WTC11 (cell line): ENCODE results near the gene OSBP2. TPM values are rescaled to one million over a fixed set of nuclear protein-coding genes. Genes with fewer than 3 reads are reported as not detected.

Source experiments
- ATAC-seq: fragments of 200-7000 bp; cut with Tn5 transposase; 2 replicates; pipeline ENCODE4 v1.10.0; 2021; ENCODE audit warnings: mild to moderate bottlenecking, moderate library complexity
- CTCF ChIA-PET: fragments of 300-600 bp; sonication (Branson Sonifier 250); formaldehyde crosslinking; loops from one replicate; lab custom pipeline; 2021; ENCODE audit warnings: antibody characterized with exemption; lab: Charles Lee
- POLR2A ChIA-PET: fragments of 350-600 bp; sonication (Branson Sonifier 250); formaldehyde crosslinking; loops from one replicate; lab custom pipeline; 2021; ENCODE audit warnings: antibody characterized with exemption; lab: Charles Lee
- DNase-seq: peaks from one replicate; pipeline ENCODE4 v3.0.0; 2021; ENCODE audit warnings: low spot score
- H3K27ac Mint-ChIP-seq: 2 replicates; pipeline ENCODE4 v1.8.0; 2021; ENCODE audit warnings: mixed read lengths
- H3K27me3 Mint-ChIP-seq: 2 replicates; pipeline ENCODE4 v1.8.0; 2021; ENCODE audit warnings: low read depth, mild to moderate bottlenecking, moderate library complexity, mixed read lengths
- H3K36me3 Mint-ChIP-seq: 2 replicates; pipeline ENCODE4 v1.8.0; 2021; ENCODE audit warnings: mixed read lengths
- H3K4me1 Mint-ChIP-seq: 2 replicates; pipeline ENCODE4 v1.8.0; 2022; ENCODE audit warnings: mixed read lengths
- H3K4me3 Mint-ChIP-seq: 2 replicates; pipeline ENCODE4 v1.8.0; 2021; ENCODE audit warnings: mild to moderate bottlenecking, moderate library complexity, mixed read lengths
- H3K9me3 Mint-ChIP-seq: 2 replicates; pipeline ENCODE4 v1.8.0; 2021; ENCODE audit warnings: mixed read lengths
- EMX1 ChIP-seq: fragments of 250-450 bp; sonication (Bioruptor Pico); IDR thresholded peaks from 2 replicates; pipeline ENCODE4 v1.8.0; 2021; ENCODE audit warnings: mild to moderate bottlenecking
- FOXP1 ChIP-seq: sonication (generic); formaldehyde crosslinking; IDR thresholded peaks from 2 replicates; pipeline ENCODE4 v1.8.0; 2022; ENCODE audit warnings: missing genetic modification reagents, mild to moderate bottlenecking, moderate library complexity, borderline replicate concordance
- PRRX2 ChIP-seq: fragments of 250-450 bp; sonication (Bioruptor Pico); IDR thresholded peaks from 2 replicates; pipeline ENCODE4 v1.8.0; 2021; ENCODE audit warnings: mild to moderate bottlenecking
- ZNF317 ChIP-seq: sonication (generic); formaldehyde crosslinking; IDR thresholded peaks from 2 replicates; pipeline ENCODE4 v1.8.1; 2023; ENCODE audit warnings: low read depth, mild to moderate bottlenecking, moderate library complexity, missing genetic modification reagents, borderline replicate concordance
- ZNF416 ChIP-seq: fragments of 250-450 bp; sonication (Bioruptor Pico); IDR thresholded peaks from 2 replicates; pipeline ENCODE4 v1.9.0; 2021; ENCODE audit warnings: mild to moderate bottlenecking, inconsistent platforms
- ZNF423 ChIP-seq: fragments of 250-450 bp; sonication (Bioruptor Pico); IDR thresholded peaks from 2 replicates; pipeline ENCODE4 v2.1.2; 2022; ENCODE audit warnings: mild to moderate bottlenecking, moderate library complexity
- total RNA-seq: library from RNA; stranded (reverse); gene quantifications from 3 replicates; pipeline ENCODE4 v1.2.3, GENCODE V29; 2021
- TF ChIP-seq, protein P1 (sequence below): fragments of 250-450 bp; sonication (Bioruptor Pico); IDR thresholded peaks from 2 replicates; pipeline ENCODE4 v1.9.0; 2021; ENCODE audit warnings: mild to moderate bottlenecking, borderline replicate concordance
- TF ChIP-seq, protein P2 (sequence below): fragments of 250-450 bp; sonication (Bioruptor Pico); conservative IDR thresholded peaks from 2 replicates; pipeline ENCODE4 v1.9.0; 2021; ENCODE audit warnings: mild to moderate bottlenecking
- TF ChIP-seq, protein P3 (sequence below): sonication (generic); formaldehyde crosslinking; IDR thresholded peaks from 2 replicates; pipeline ENCODE4 v1.8.0; 2022; ENCODE audit warnings: mild to moderate bottlenecking, missing genetic modification reagents
- TF ChIP-seq, protein P4 (sequence below): fragments of 250-450 bp; sonication (Bioruptor Pico); IDR thresholded peaks from 2 replicates; pipeline ENCODE4 v1.9.0; 2021; ENCODE audit warnings: mild to moderate bottlenecking
- TF ChIP-seq, protein P5 (sequence below): fragments of 200-600 bp; IDR thresholded peaks from 2 replicates; pipeline ENCODE4 v1.8.0; 2022; ENCODE audit warnings: antibody characterized with exemption
- TF ChIP-seq, protein P6 (sequence below): sonication (generic); formaldehyde crosslinking; IDR thresholded peaks from 2 replicates; pipeline ENCODE4 v1.8.1; 2023; ENCODE audit warnings: mild to moderate bottlenecking, missing genetic modification reagents, moderate library complexity

The OSBP2 gene
- total RNA-seq, 1 experiment from 2014 or later = 4.1 TPM

DNA sequence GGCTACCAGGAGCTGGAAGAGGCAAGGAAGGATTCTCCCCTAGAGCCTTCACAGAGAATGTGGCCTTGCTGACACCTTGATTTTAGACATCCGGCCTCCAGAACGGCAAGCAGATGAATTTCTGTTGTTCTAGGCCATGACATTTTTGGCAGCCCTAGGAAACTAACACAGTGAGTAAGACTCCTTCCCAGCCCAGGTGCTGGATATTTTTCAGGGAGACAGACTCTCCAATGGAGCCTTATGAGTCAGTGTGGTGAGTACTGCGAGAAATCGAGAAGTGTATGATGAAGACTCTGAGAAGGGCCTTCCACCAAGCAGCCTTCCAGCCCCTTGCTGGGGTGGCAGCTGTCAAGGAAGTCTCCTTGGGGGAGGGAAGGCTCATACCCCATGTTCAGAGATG lies 114.4 kb downstream of the OSBP2 start:
- no peak for ATAC-seq
- CTCF ChIA-PET = no interaction called here
- Mint-ChIP-seq H3K27ac (no peak overlapping the region; the same call in 1 of the 2 replicates), H3K27me3 (peaks cover 7% of the 10 kb centered on the region), H3K4me1 (peaks cover 19% of the 10 kb centered on the region), H3K4me3 (no peak overlapping the region), H3K9me3 (no peaks in the 10 kb centered on the region), H3K36me3 (no peaks in the 10 kb centered on the region)
- TF ChIP-seq, protein P1, sequence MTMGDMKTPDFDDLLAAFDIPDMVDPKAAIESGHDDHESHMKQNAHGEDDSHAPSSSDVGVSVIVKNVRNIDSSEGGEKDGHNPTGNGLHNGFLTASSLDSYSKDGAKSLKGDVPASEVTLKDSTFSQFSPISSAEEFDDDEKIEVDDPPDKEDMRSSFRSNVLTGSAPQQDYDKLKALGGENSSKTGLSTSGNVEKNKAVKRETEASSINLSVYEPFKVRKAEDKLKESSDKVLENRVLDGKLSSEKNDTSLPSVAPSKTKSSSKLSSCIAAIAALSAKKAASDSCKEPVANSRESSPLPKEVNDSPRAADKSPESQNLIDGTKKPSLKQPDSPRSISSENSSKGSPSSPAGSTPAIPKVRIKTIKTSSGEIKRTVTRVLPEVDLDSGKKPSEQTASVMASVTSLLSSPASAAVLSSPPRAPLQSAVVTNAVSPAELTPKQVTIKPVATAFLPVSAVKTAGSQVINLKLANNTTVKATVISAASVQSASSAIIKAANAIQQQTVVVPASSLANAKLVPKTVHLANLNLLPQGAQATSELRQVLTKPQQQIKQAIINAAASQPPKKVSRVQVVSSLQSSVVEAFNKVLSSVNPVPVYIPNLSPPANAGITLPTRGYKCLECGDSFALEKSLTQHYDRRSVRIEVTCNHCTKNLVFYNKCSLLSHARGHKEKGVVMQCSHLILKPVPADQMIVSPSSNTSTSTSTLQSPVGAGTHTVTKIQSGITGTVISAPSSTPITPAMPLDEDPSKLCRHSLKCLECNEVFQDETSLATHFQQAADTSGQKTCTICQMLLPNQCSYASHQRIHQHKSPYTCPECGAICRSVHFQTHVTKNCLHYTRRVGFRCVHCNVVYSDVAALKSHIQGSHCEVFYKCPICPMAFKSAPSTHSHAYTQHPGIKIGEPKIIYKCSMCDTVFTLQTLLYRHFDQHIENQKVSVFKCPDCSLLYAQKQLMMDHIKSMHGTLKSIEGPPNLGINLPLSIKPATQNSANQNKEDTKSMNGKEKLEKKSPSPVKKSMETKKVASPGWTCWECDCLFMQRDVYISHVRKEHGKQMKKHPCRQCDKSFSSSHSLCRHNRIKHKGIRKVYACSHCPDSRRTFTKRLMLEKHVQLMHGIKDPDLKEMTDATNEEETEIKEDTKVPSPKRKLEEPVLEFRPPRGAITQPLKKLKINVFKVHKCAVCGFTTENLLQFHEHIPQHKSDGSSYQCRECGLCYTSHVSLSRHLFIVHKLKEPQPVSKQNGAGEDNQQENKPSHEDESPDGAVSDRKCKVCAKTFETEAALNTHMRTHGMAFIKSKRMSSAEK (CRISPR knock-in tag) = no peak
- TF ChIP-seq ZNF423 (CRISPR knock-in tag) (no peak), EMX1 (no peak), ZNF317 (CRISPR knock-in tag) (no peak)
- no peak for DNase-seq
- POLR2A ChIA-PET = no interaction called here

DNA sequence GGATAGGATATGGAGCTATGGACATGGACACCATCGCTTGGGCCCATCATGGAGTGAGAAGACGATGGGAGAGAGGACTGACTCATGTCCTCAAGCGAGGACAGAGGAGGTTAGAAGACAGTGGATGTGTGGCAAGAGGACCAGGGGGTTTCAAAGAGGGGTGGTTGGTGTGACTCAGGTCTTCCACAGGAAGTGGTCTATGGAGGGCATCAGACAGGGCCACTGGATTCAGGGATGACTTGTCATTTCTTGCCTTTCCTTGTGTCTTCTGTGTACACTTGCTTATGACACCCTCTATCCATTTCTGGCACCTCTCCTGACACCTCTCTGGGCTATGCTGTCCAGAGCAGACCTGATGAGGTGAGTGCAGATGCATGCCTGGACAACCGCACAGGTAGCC lies 115.4 kb downstream of the OSBP2 start:
- ATAC-seq = no peak
- CTCF ChIA-PET = interaction anchor here (0.9 kb wide), 1 partner anchor 57 kb away, joined by 3 read pairs; no protein-coding TSS in a partner anchor
- TF ChIP-seq, protein P2, sequence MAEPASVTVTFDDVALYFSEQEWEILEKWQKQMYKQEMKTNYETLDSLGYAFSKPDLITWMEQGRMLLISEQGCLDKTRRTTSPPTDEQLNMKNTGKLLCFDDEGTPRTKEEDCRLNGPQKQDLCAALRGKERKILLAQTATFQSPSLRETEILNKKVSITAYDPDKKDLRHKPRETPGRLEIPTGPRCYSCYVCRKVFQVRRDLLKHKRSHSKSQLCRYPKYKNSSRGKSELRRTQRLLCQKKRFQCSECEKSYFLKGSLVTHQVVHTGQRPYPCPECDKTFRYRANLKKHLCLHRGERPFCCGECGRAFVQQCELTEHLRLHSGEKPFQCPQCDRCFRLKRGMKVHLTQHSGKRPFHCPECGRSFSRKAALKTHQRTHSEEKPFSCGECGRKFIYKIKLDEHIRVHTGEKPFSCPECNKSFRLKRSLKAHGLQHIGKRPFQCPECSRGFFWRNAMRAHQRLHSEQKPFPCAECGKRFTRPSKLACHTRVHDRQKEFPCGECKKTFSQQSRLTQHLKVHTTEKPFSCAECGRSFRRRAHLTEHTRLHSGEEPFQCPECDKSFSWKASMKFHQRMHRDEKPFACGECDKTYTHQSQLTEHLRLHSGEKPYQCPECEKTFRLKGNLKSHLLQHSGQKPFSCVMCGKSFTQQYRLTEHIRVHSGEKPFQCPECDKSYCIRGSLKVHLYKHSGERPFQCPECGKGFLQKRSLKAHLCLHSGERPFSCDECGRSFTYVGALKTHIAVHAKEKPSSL (CRISPR knock-in tag) = no peak
- TF ChIP-seq ZNF416 (CRISPR knock-in tag) = no peak
- TF ChIP-seq, protein P3, sequence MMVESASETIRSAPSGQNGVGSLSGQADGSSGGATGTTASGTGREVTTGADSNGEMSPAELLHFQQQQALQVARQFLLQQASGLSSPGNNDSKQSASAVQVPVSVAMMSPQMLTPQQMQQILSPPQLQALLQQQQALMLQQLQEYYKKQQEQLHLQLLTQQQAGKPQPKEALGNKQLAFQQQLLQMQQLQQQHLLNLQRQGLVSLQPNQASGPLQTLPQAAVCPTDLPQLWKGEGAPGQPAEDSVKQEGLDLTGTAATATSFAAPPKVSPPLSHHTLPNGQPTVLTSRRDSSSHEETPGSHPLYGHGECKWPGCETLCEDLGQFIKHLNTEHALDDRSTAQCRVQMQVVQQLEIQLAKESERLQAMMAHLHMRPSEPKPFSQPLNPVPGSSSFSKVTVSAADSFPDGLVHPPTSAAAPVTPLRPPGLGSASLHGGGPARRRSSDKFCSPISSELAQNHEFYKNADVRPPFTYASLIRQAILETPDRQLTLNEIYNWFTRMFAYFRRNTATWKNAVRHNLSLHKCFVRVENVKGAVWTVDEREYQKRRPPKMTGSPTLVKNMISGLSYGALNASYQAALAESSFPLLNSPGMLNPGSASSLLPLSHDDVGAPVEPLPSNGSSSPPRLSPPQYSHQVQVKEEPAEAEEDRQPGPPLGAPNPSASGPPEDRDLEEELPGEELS (CRISPR knock-in tag) = no peak
- TF ChIP-seq, protein P4, sequence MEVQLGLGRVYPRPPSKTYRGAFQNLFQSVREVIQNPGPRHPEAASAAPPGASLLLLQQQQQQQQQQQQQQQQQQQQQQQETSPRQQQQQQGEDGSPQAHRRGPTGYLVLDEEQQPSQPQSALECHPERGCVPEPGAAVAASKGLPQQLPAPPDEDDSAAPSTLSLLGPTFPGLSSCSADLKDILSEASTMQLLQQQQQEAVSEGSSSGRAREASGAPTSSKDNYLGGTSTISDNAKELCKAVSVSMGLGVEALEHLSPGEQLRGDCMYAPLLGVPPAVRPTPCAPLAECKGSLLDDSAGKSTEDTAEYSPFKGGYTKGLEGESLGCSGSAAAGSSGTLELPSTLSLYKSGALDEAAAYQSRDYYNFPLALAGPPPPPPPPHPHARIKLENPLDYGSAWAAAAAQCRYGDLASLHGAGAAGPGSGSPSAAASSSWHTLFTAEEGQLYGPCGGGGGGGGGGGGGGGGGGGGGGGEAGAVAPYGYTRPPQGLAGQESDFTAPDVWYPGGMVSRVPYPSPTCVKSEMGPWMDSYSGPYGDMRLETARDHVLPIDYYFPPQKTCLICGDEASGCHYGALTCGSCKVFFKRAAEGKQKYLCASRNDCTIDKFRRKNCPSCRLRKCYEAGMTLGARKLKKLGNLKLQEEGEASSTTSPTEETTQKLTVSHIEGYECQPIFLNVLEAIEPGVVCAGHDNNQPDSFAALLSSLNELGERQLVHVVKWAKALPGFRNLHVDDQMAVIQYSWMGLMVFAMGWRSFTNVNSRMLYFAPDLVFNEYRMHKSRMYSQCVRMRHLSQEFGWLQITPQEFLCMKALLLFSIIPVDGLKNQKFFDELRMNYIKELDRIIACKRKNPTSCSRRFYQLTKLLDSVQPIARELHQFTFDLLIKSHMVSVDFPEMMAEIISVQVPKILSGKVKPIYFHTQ (CRISPR knock-in tag) = no peak
- no peak for TF ChIP-seq PRRX2 (CRISPR knock-in tag)
- TF ChIP-seq, protein P5, sequence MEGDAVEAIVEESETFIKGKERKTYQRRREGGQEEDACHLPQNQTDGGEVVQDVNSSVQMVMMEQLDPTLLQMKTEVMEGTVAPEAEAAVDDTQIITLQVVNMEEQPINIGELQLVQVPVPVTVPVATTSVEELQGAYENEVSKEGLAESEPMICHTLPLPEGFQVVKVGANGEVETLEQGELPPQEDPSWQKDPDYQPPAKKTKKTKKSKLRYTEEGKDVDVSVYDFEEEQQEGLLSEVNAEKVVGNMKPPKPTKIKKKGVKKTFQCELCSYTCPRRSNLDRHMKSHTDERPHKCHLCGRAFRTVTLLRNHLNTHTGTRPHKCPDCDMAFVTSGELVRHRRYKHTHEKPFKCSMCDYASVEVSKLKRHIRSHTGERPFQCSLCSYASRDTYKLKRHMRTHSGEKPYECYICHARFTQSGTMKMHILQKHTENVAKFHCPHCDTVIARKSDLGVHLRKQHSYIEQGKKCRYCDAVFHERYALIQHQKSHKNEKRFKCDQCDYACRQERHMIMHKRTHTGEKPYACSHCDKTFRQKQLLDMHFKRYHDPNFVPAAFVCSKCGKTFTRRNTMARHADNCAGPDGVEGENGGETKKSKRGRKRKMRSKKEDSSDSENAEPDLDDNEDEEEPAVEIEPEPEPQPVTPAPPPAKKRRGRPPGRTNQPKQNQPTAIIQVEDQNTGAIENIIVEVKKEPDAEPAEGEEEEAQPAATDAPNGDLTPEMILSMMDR = no peak
- no peak for TF ChIP-seq FOXP1 (CRISPR knock-in tag)
- TF ChIP-seq, protein P6, sequence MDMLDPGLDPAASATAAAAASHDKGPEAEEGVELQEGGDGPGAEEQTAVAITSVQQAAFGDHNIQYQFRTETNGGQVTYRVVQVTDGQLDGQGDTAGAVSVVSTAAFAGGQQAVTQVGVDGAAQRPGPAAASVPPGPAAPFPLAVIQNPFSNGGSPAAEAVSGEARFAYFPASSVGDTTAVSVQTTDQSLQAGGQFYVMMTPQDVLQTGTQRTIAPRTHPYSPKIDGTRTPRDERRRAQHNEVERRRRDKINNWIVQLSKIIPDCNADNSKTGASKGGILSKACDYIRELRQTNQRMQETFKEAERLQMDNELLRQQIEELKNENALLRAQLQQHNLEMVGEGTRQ (CRISPR knock-in tag) = no peak
- TF ChIP-seq, all 79 proteins: peak for 0
- Mint-ChIP-seq H3K36me3 (no peaks in the 10 kb centered on the region), H3K4me3 (no peak overlapping the region), H3K4me1 (peaks cover 19% of the 10 kb centered on the region), H3K9me3 (no peaks in the 10 kb centered on the region), H3K27ac (no peak overlapping the region), H3K27me3 (no peaks in the 10 kb centered on the region)
- DNase-seq = no peak
- POLR2A ChIA-PET = no interaction called here
